ENCODE results near the gene IGF2R.

Gene IGF2R

GRCh38 chr6:160115421-160115820 is 146.5 kb downstream of the IGF2R start:
- FAIRE-seq = no peak

GRCh38 chr6:160116411-160116810 is 147.5 kb downstream of the IGF2R start:
- no peak for DNase-seq (ENCODE audit: insufficient read length, low spot score)
- no peak for TF ChIP-seq CTCF (IDR thresholded peaks at IDR 0.05; ENCODE audit: insufficient read depth, missing control alignments)
- no peak for FAIRE-seq

More at GRCh38 chr6:160115421-160115820, 146.5 kb downstream of the IGF2R start:
- DNase-seq (ENCODE audit: insufficient read length, low spot score) = no peak
- TF ChIP-seq CTCF (IDR thresholded peaks at IDR 0.05; ENCODE audit: insufficient read depth, missing control alignments) = no peak

- TF ChIP-seq CTCF (IDR thresholded peaks at IDR 0.05; ENCODE audit: insufficient read depth, missing control alignments) = no peak
- DNase-seq (ENCODE audit: insufficient read length, low spot score) = no peak
- FAIRE-seq = no peak
Observed at GRCh38 chr6:160117137-160117536, 148.3 kb downstream of the IGF2R start.

GRCh38 chr6:160118620-160119229 is 149.8 kb downstream of the IGF2R start:
- FAIRE-seq (no peak), DNase-seq (ENCODE audit: insufficient read length, low spot score) (no peak)
- TF ChIP-seq CTCF (IDR thresholded peaks at IDR 0.05; ENCODE audit: insufficient read depth, missing control alignments) = no peak

- DNase-seq (ENCODE audit: insufficient read length, low spot score) = no peak
- TF ChIP-seq CTCF (IDR thresholded peaks at IDR 0.05; ENCODE audit: insufficient read depth, missing control alignments) = no peak
- FAIRE-seq = no peak
Observed at GRCh38 chr6:160120087-160120486, 151.2 kb downstream of the IGF2R start.

- TF ChIP-seq CTCF (IDR thresholded peaks at IDR 0.05; ENCODE audit: insufficient read depth, missing control alignments) = no peak
- DNase-seq (ENCODE audit: insufficient read length, low spot score) (no peak), FAIRE-seq (no peak)
Observed at GRCh38 chr6:160121558-160121957, 152.7 kb downstream of the IGF2R start, which contains the start of gene SLC22A1. Gene SLC22A1, plus strand, starts transcription at chr6:160121815. Its CDS starts 121 bp downstream, at chr6:160121936.

- no peak for DNase-seq (ENCODE audit: insufficient read length, low spot score)
- no peak for TF ChIP-seq CTCF (IDR thresholded peaks at IDR 0.05; ENCODE audit: insufficient read depth, missing control alignments)
- no peak for FAIRE-seq
Observed at GRCh38 chr6:160121981-160122380, 153.1 kb downstream of the IGF2R start.
